DOHH2 (cell line): ENCODE data around the gene PRKCE.

Experiments used
- H3F3A ChIP-seq: fragments of 200-600 bp; sonication (generic), shearing (Covaris generic); 2 replicates; pipeline ENCODE4 v1.6.0; 2016; ENCODE audit warnings: antibody characterized with exemption, mild to moderate bottlenecking; ENCODE audit not compliant: control insufficient read depth, insufficient read depth
- H3K27ac ChIP-seq: fragments of 200-600 bp; sonication (generic); 2 replicates; pipeline ENCODE4 v1.5.1; 2014; ENCODE audit warnings: low read depth, mild to moderate bottlenecking, low read length, moderate library complexity
- H3K27me3 ChIP-seq: fragments of 200-600 bp; sonication (generic); 2 replicates; pipeline ENCODE4 v1.6.1; 2014; ENCODE audit warnings: mild to moderate bottlenecking, low read length, mixed read lengths; ENCODE audit not compliant: control insufficient read depth
- H3K36me3 ChIP-seq: fragments of 200-600 bp; sonication (generic); 2 replicates; pipeline ENCODE4 v1.6.1; 2014; ENCODE audit warnings: mild to moderate bottlenecking, low read length, moderate library complexity, mixed read lengths; ENCODE audit not compliant: control insufficient read depth
- H3K4me1 ChIP-seq: fragments of 200-600 bp; sonication (generic); 2 replicates; pipeline ENCODE4 v1.6.1; 2014; ENCODE audit warnings: mild to moderate bottlenecking, low read length, mixed read lengths; ENCODE audit not compliant: control insufficient read depth
- H3K4me2 ChIP-seq: fragments of 200-600 bp; sonication (generic); 2 replicates; pipeline ENCODE4 v1.6.0; 2014; ENCODE audit warnings: mild to moderate bottlenecking, low read length, moderate library complexity
- H3K4me3 ChIP-seq: fragments of 200-600 bp; sonication (generic); 2 replicates; pipeline ENCODE4 v1.5.1; 2014; ENCODE audit warnings: mild to moderate bottlenecking, low read length, mixed read lengths
- H3K79me2 ChIP-seq: fragments of 200-600 bp; sonication (generic); 2 replicates; pipeline ENCODE4 v1.6.1; 2014; ENCODE audit warnings: mild to moderate bottlenecking, low read length, mixed read lengths; ENCODE audit not compliant: control insufficient read depth
- H3K9me2 ChIP-seq: fragments of 200-600 bp; sonication (generic); replicated peaks from 2 replicates; pipeline ENCODE4 v1.6.1; 2014; ENCODE audit warnings: mild to moderate bottlenecking, low read length, mixed read lengths; ENCODE audit not compliant: control insufficient read depth
- H3K9me3 ChIP-seq: fragments of 200-600 bp; sonication (generic); 2 replicates; pipeline ENCODE4 v1.6.1; 2014; ENCODE audit warnings: antibody characterized with exemption, low read length, mixed read lengths; ENCODE audit not compliant: control insufficient read depth, insufficient read depth
- H4K20me1 ChIP-seq: fragments of 200-600 bp; sonication (generic); 2 replicates; pipeline ENCODE4 v1.6.0; 2014; ENCODE audit warnings: low read depth, mild to moderate bottlenecking, antibody characterized with exemption, low read length, moderate library complexity; ENCODE audit not compliant: control insufficient read depth, insufficient read depth
- EZH2phosphoT487 ChIP-seq: fragments of 200-600 bp; sonication (generic); IDR thresholded peaks from 2 replicates; pipeline ENCODE4 v1.6.1; 2017; ENCODE audit warnings: borderline replicate concordance, mild to moderate bottlenecking, antibody characterized with exemption, low read length, moderate library complexity, mixed read lengths
- TF ChIP-seq, protein P1 (sequence below): fragments of 200-600 bp; sonication (generic); IDR thresholded peaks from one replicate; pipeline ENCODE4 v1.5.1; 2014; ENCODE audit warnings: antibody characterized with exemption, mild to moderate bottlenecking, low read depth, low read length; ENCODE audit not compliant: poor library complexity, severe bottlenecking

PRKCE gene

DNA sequence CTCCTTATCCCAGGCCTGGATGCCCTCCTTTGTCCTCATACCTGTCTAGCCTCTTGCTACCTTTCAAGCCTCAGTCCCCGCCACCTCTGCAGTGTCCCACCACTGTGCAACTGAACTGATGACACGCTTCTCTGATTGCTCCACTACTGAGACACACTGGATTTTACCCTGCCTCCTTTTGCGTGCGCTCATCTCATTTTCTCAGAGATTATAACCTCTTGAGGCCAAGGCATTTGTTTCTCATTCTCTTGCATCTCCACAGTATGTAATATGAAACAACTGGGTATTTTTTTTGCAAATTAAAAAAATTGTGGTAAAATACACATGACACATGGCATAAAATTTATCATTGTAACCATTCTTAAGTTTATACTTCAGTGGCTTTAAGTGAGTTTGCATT is 95.4 kb downstream of the PRKCE start:
- Histone ChIP-seq H3K36me3 (no peaks in the 10 kb centered on the region), H3K27ac (no peak overlapping the region), H3K4me3 (no peak overlapping the region), H3K4me2 (no peak overlapping the region), H4K20me1 (no peaks in the 10 kb centered on the region; the same call in 1 of the 2 replicates), H3K9me3 (0 out of 2 replicates have a peak, but pooled peaks cover 2% of the 10 kb centered on the region), H3F3A (no peaks in the 10 kb centered on the region), H3K79me2 (no peaks in the 10 kb centered on the region), H3K4me1 (peaks cover 17% of the 10 kb centered on the region), H3K27me3 (no peaks in the 10 kb centered on the region), H3K9me2 (no peaks in the 10 kb centered on the region)
- no peak for TF ChIP-seq EZH2phosphoT487
- TF ChIP-seq, protein P1, sequence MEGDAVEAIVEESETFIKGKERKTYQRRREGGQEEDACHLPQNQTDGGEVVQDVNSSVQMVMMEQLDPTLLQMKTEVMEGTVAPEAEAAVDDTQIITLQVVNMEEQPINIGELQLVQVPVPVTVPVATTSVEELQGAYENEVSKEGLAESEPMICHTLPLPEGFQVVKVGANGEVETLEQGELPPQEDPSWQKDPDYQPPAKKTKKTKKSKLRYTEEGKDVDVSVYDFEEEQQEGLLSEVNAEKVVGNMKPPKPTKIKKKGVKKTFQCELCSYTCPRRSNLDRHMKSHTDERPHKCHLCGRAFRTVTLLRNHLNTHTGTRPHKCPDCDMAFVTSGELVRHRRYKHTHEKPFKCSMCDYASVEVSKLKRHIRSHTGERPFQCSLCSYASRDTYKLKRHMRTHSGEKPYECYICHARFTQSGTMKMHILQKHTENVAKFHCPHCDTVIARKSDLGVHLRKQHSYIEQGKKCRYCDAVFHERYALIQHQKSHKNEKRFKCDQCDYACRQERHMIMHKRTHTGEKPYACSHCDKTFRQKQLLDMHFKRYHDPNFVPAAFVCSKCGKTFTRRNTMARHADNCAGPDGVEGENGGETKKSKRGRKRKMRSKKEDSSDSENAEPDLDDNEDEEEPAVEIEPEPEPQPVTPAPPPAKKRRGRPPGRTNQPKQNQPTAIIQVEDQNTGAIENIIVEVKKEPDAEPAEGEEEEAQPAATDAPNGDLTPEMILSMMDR = no peak

DNA sequence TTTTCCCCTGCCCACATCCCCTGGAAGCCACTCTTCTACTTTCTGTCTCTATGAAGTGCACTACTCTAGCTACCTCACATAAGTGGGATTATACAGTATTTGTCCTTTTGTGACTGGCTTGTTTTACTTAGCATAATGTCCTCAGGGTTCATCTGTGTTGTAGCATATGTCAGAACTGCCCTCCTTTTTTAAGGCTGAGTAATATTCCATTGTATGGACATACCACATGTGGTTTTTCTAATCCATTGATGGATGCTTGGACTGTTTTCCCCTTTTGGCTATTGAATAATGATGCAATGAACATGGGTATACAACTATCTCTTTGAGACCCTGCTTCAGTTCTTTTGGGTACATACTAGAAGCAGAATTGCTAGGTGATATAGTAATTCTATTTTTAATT is 95.9 kb downstream of the PRKCE start:
- Histone ChIP-seq H3K9me3 (0 out of 2 replicates have a peak, but pooled peaks cover 2% of the 10 kb centered on the region), H3K27ac (no peak overlapping the region), H3F3A (no peaks in the 10 kb centered on the region), H3K4me2 (no peak overlapping the region), H3K9me2 (no peaks in the 10 kb centered on the region), H3K4me1 (peaks cover 12% of the 10 kb centered on the region), H3K4me3 (no peak overlapping the region), H3K36me3 (no peaks in the 10 kb centered on the region), H3K27me3 (no peaks in the 10 kb centered on the region), H4K20me1 (no peaks in the 10 kb centered on the region; the same call in 1 of the 2 replicates), H3K79me2 (no peaks in the 10 kb centered on the region)
- no peak for TF ChIP-seq EZH2phosphoT487
- TF ChIP-seq, protein P1 = no peak

DNA sequence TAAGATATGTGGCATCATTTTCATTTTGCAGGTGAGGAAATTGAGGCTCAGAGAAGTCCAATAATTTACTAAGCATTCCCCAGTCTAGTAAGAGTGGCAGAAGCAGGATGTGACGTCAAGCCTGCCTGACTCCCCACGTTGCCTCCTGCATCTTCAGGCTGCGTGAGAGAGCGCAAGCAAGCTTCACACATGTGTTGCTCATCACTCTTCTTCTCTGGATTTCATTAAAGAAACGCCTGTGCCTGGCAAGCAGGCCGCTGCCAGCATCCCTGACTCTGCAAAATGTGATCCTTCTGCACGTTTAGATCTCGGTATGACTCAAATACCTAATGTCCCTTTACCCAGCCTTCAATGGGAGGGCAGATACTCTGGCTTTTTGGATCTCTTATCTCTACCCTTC is 96.8 kb downstream of the PRKCE start:
- 0 out of 2 replicates have a peak, but pooled peaks cover 2% of the 10 kb centered on the region for H3K9me3 ChIP-seq
- H3K4me3 ChIP-seq = no peak overlapping the region
- H4K20me1 ChIP-seq = no peaks in the 10 kb centered on the region; the same call in 1 of the 2 replicates
- H3K4me1 ChIP-seq = peaks cover 4% of the 10 kb centered on the region; the same call in 1 of the 2 replicates
- no peaks in the 10 kb centered on the region for H3F3A ChIP-seq
- no peaks in the 10 kb centered on the region for H3K9me2 ChIP-seq
- no peaks in the 10 kb centered on the region for H3K79me2 ChIP-seq
- TF ChIP-seq, protein P1 = no peak
- no peak for TF ChIP-seq EZH2phosphoT487
- no peaks in the 10 kb centered on the region for H3K27me3 ChIP-seq
- no peak overlapping the region for H3K27ac ChIP-seq
- no peak overlapping the region for H3K4me2 ChIP-seq
- H3K36me3 ChIP-seq = no peaks in the 10 kb centered on the region
